Cardiac fibroblast (primary cell): ENCODE data around the gene KRT4.

Experiments used
- DNase-seq, 2 donors: peaks; one replicate each; pipeline versions ENCODE4 v3.0.0 to v3.0.0-alpha.2; 2010; ENCODE audit warnings: low read depth in 2 of 2
- H3K4me3 ChIP-seq, 2 donors: replicated peaks in 1 of 2; 1 replicate in 1 of 2; 2 replicates in 1 of 2; pipeline ENCODE4 v1.5.1; 2011; ENCODE audit warnings: low read depth in 2 of 2, low read length in 2 of 2, mild to moderate bottlenecking in 2 of 2, moderate library complexity in 1 of 2
- TF ChIP-seq, protein P1 (sequence below): IDR thresholded peaks from one replicate; pipeline ENCODE4 v1.5.1; 2011; ENCODE audit warnings: low read depth, mild to moderate bottlenecking, low read length, inconsistent platforms

Gene KRT4

DNA sequence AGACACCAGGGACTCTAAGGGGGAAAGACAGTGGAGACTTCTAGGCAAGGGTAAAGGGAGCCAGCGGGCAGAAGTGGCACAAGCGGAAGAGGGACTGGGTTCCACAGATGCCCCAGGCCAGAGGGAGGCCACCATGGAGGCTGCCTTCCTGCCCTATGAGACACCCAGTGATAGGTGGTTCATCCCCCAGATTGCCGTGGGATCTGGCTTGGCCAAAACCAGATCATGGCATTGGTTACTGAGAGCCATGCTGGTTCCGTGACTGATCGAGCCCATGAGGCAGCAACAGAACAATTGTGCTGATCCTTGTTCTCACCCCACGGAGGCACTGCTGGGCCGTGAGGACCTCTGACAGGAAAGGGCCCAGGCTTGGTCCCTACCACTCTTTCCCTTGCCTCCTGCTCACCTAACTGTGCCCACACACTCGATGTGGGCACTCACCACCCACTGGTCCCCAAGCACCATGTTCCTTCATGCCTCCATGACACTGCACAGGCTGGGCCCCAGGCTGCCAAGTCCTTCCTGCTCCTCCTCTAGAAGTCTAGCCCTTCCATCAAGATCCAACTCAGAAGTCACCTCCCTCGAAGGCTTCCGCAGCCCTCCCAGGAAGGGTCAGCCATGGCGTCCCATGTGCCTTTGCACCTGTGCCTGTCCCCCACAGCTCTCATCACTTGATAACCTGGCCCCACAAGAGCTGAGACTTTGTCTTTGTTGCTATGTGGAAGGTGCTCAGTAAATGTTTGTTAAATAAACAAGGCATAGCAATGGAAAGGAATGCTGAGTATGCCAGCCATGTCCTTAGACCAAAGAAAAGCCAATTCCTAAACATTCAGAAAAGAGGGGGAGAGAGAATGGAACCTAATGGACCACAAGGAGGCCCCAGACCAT is 12.9 kb upstream of the KRT4 start:
- TF ChIP-seq, protein P1, sequence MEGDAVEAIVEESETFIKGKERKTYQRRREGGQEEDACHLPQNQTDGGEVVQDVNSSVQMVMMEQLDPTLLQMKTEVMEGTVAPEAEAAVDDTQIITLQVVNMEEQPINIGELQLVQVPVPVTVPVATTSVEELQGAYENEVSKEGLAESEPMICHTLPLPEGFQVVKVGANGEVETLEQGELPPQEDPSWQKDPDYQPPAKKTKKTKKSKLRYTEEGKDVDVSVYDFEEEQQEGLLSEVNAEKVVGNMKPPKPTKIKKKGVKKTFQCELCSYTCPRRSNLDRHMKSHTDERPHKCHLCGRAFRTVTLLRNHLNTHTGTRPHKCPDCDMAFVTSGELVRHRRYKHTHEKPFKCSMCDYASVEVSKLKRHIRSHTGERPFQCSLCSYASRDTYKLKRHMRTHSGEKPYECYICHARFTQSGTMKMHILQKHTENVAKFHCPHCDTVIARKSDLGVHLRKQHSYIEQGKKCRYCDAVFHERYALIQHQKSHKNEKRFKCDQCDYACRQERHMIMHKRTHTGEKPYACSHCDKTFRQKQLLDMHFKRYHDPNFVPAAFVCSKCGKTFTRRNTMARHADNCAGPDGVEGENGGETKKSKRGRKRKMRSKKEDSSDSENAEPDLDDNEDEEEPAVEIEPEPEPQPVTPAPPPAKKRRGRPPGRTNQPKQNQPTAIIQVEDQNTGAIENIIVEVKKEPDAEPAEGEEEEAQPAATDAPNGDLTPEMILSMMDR: no peak
- H3K4me3 ChIP-seq: no peak overlapping the region
- no peak for DNase-seq

DNA sequence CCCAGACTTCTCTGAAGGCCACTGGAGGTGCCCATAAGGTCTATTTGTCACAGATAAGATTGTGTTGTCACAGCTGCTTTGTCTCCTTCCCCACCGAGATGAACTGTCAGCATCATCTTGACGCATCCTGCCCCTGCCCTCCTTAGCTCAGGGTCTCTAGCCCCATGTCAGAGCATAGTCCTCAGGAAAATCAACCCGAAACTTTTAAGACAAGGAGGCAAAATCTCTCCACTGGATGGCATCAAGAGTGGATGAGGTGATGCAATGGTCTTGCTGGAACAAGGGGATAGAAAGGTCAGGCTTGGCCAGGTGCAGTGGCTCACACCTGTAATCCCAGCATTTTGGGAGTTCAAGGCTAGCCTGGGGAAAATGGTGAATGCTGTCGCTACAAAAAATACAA is 12.0 kb upstream of the KRT4 start:
- H3K4me3 ChIP-seq: no peak overlapping the region
- no peak for DNase-seq
- TF ChIP-seq, protein P1: no peak

DNA sequence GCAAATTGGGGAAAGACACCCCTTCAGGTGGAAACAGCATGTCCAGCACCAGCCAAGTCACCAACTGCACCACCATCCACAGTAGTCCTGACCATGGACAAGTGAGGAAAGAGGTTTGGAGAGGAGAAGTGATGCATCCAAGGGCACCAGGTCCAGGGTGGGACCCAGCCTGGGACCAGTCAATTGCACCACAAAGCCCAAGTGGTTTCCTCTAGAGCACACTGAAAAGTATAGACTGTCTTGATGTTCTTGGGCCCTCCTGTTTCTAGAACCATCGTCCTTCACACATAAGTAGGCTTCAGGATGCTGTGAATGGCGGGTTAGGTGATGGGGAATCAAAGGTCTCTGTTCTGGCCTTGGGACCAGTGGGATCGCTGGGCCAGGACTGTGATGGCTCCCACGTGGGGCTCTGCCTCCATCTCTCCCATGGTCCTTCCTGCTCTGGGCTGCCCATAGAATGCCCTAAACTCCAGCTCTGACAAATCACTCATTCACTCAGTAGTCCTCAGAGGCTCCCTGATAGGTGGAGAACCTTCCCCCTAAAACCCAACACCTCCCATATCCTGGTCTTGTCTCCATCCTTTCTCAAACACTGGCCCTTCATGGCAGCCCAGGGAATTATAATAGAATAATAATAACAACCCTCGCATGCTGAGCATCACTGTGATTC is 11.0 kb upstream of the KRT4 start:
- no peak for DNase-seq
- H3K4me3 ChIP-seq: no peak overlapping the region
- TF ChIP-seq, protein P1: no peak

DNA sequence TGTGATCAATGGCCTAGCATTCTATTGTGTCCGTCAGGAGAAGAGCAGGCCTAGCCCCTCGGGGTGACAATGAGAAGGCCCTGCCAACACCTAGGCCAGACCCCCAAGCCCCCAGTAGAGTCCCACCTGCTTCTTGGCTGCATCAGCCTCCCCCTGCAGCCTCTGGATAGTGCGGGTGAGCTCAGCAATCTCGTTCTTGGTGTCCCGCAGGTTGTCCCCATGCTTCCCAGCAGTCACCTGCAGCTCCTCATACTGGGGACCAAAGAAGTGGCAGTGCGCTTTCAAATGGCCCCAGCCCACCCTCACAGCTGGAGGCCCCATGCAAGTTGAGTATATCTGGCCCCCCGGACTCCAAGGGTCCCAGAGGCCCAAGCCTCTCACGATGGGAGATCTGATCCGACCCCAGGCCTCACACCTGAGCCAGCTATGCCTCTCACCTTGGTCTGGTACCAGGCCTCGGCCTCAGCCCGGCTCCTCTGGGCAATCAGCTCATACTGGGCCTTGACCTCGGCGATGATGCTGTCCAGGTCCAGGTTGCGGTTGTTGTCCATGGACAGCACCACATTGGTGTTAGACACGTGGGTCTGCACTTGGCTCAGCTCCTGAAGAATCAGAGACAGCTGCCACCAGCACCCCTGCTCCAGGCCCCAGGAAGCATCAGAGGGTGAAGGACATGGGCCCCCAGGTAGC is 10.0 kb upstream of the KRT4 start:
- no peak overlapping the region for H3K4me3 ChIP-seq
- TF ChIP-seq, protein P1: no peak
- no peak for DNase-seq

DNA sequence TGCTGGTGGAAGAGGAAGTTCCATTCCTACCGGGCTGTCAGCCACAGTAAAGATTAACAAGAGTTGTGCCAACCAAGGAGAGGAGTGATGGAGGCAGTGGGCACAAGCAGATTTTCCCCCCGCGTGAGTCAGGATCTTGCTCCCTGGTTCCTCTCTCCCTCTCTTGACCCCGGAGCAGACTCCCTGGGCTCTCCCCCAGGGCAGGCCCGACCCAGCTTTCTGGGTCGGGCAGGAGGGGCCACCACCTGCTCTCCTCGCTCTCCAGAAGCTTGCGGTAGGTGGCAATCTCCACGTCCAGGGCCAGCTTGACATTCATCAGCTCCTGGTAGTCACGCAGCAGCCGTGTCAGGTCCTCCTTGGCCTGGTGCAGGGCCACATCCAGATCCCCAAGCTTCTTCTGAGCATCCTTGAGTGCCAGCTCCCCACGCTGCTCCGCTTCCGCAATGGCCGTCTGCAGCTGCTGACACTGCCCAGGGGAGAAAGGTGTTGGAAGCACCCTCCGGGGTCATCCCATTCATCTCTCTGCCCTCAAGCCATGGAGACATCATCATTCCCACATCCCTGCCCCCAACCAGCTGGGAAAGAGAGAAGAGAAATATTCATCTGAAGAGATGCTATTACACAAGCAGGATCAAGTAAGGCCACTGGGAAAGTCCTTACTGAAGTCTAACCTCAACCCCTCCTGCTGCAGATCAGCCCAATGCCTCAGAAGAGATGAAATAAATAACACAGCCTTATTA is 9.0 kb upstream of the KRT4 start:
- no peak overlapping the region for H3K4me3 ChIP-seq
- TF ChIP-seq, protein P1: no peak
- no peak for DNase-seq
